NCI-H1092 treated with DMSO at 0.1 percent for 48 hours (cell line): ENCODE results near the gene ABCC1.

ENCODE experiments used
- DNase-seq: peaks from one replicate; lab custom pipeline; 2025; lab: John Stamatoyannopoulos, UW

The ABCC1 gene

GRCh38 chr16:16021646-16021987, 72.2 kb downstream of the ABCC1 start:
- no peak for DNase-seq

- no peak for DNase-seq
Measured at GRCh38 chr16:16021988-16022682, 72.7 kb downstream of the ABCC1 start.

- no peak for DNase-seq
Measured at GRCh38 chr16:16022683-16023064, 73.3 kb downstream of the ABCC1 start.

GRCh38 chr16:16025214-16025968, 76.0 kb downstream of the ABCC1 start:
- DNase-seq: no peak

- no peak for DNase-seq
Measured at GRCh38 chr16:16027728-16028310, 78.4 kb downstream of the ABCC1 start.

- no peak for DNase-seq
Measured at GRCh38 chr16:16028311-16028999, 79.0 kb downstream of the ABCC1 start.

- DNase-seq: no peak
Measured at GRCh38 chr16:16029431-16030011, 80.1 kb downstream of the ABCC1 start.

GRCh38 chr16:16030449-16030848, 81.0 kb downstream of the ABCC1 start:
- no peak for DNase-seq

GRCh38 chr16:16031401-16031800, 82.0 kb downstream of the ABCC1 start:
- no peak for DNase-seq

GRCh38 chr16:16032271-16032979, 83.0 kb downstream of the ABCC1 start:
- no peak for DNase-seq

- DNase-seq: no peak
Measured at GRCh38 chr16:16033208-16033717, 83.8 kb downstream of the ABCC1 start.

- DNase-seq: no peak
Measured at GRCh38 chr16:16036359-16036792, 87.0 kb downstream of the ABCC1 start.

- DNase-seq: no peak
Measured at GRCh38 chr16:16037521-16037920, 88.1 kb downstream of the ABCC1 start.

GRCh38 chr16:16037970-16038369, 88.6 kb downstream of the ABCC1 start:
- DNase-seq: no peak

GRCh38 chr16:16038950-16039349, 89.5 kb downstream of the ABCC1 start:
- DNase-seq: no peak

- no peak for DNase-seq
Measured at GRCh38 chr16:16041196-16041892, 91.9 kb downstream of the ABCC1 start.

GRCh38 chr16:16042076-16042475, 92.7 kb downstream of the ABCC1 start:
- DNase-seq: no peak

GRCh38 chr16:16045296-16045695, 95.9 kb downstream of the ABCC1 start:
- DNase-seq: no peak

- no peak for DNase-seq
Measured at GRCh38 chr16:16045879-16046278, 96.5 kb downstream of the ABCC1 start.

GRCh38 chr16:16047761-16048160, 98.3 kb downstream of the ABCC1 start:
- DNase-seq: no peak
